Thymus (tissue), 11 donors: ENCODE measurements around the gene KPNB1. TPM values are rescaled to one million over a fixed set of nuclear protein-coding genes. Genes with fewer than 3 reads are reported as not detected.

Experiments
- DNase-seq, 9 donors: peaks; one replicate each; pipeline ENCODE4 v3.0.0-alpha.2; 2013; ENCODE audit warnings: low spot score in 9 of 9, low read depth in 6 of 9, missing footprints in 1 of 9
- H3K27ac ChIP-seq, 2 donors: one replicate each; pipeline ENCODE4 v1.5.1; 2013; ENCODE audit warnings: control low read depth in 1 of 2, low read depth in 1 of 2, low read length in 1 of 2, mild to moderate bottlenecking in 1 of 2, moderate library complexity in 1 of 2
- H3K27me3 ChIP-seq, 2 donors: one replicate each; pipeline ENCODE4 v1.5.1; 2013; ENCODE audit warnings: low read length in 1 of 2; ENCODE audit not compliant: control insufficient read depth in 2 of 2, insufficient read depth in 1 of 2
- H3K36me3 ChIP-seq, 2 donors: one replicate each; pipeline ENCODE4 v1.5.1; 2013; ENCODE audit warnings: low read length in 1 of 2, mild to moderate bottlenecking in 1 of 2, moderate library complexity in 1 of 2; ENCODE audit not compliant: control insufficient read depth in 2 of 2, insufficient read depth in 2 of 2
- H3K4me1 ChIP-seq, 2 donors: one replicate each; pipeline ENCODE4 v1.5.1; 2013; ENCODE audit warnings: low read length in 2 of 2; ENCODE audit not compliant: control insufficient read depth in 2 of 2, insufficient read depth in 2 of 2
- H3K4me3 ChIP-seq, 2 donors: one replicate each; pipeline ENCODE4 v1.5.1; 2013; ENCODE audit warnings: low read length in 2 of 2, control low read depth in 1 of 2, mild to moderate bottlenecking in 1 of 2
- H3K9me3 ChIP-seq, 2 donors: one replicate each; pipeline ENCODE4 v1.5.1; 2013; ENCODE audit warnings: low read length in 1 of 2, mild to moderate bottlenecking in 1 of 2; ENCODE audit not compliant: control insufficient read depth in 2 of 2, insufficient read depth in 1 of 2
- WGBS: extraction: QIAGEN DNeasy Blood & Tissue Kit; methylation state at CpG from one replicate; pipeline ENCODE4 v1.1.7; 2013; 5-methylcytosine and 5-hydroxymethylcytosine counted together
- polyA plus RNA-seq: library from polyadenylated mRNA; stranded (reverse); fragments of 200-250 nt; gene quantifications from one replicate; pipeline ENCODE4 v1.2.3, GENCODE V29; 2013
- total RNA-seq: library from RNA; stranded (reverse); fragments of 120-200 nt; gene quantifications from one replicate; pipeline ENCODE4 v1.2.4, GENCODE V29; 2013
- donor health status: healthy.

KPNB1 gene
- total and polyA plus RNA-seq, 2 donors, result 91.3 to 121 TPM

DNA sequence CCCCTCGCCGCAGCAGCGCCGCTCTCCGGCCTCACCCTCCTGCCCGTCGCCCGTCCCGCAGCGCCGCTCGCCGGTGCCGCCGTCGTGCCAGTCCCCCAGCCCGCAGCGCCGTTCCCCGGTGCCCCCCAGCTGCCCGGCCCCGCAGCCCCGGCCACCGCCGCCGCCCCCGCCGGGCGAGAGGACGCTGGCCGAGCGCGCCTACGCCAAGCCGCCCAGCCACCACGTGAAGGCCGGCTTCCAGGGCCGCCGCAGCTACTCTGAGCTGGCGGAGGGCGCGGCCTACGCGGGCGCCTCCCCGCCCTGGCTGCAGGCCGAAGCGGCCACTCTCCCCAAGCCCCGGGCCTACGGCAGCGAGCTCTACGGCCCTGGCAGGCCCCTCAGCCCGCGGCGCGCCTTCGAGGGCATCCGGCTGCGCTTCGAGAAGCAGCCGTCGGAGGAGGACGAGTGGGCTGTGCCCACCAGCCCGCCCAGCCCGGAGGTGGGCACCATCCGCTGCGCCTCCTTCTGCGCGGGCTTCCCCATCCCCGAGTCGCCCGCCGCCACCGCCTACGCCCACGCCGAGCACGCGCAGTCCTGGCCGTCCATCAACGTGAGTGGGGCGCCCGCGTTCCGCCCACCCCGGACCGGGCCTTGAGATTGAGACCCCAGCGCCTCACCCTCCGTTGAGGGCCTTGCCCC lies 59.3 kb downstream of the KPNB1 start:
- WGBS, result 97% methylated on average over 89 of the region's 89 CpGs
- Histone ChIP-seq H3K27ac (no peak overlapping the region), H3K4me1 (peaks cover 12 to 53% of the 10 kb centered on the region in 2 donors)

GRCh38 chr17:47709594-47709993 lies 59.9 kb downstream of the KPNB1 start:
- DNase-seq, result no peak
- H3K9me3 ChIP-seq, result peaks cover 0 to 4% of the 10 kb centered on the region in 2 donors
- peaks cover 0 to 13% of the 10 kb centered on the region in 2 donors for H3K27me3 ChIP-seq
- no peak overlapping the region for H3K27ac ChIP-seq
- H3K4me3 ChIP-seq, result no peak overlapping the region
- 99% methylated on average over 3 of the region's 3 CpGs for WGBS
- no peaks in the 10 kb centered on the region for H3K36me3 ChIP-seq
- peaks cover 12 to 47% of the 10 kb centered on the region in 2 donors for H3K4me1 ChIP-seq

More for the DNA sequence above, 59.3 kb downstream of the KPNB1 start:
- Histone ChIP-seq H3K9me3 (peaks cover 0 to under 1% of the 10 kb centered on the region in 2 donors), H3K4me3 (no peak overlapping the region), H3K27me3 (peaks cover 0 to 12% of the 10 kb centered on the region in 2 donors), H3K36me3 (no peaks in the 10 kb centered on the region)
- no peak for DNase-seq

DNA sequence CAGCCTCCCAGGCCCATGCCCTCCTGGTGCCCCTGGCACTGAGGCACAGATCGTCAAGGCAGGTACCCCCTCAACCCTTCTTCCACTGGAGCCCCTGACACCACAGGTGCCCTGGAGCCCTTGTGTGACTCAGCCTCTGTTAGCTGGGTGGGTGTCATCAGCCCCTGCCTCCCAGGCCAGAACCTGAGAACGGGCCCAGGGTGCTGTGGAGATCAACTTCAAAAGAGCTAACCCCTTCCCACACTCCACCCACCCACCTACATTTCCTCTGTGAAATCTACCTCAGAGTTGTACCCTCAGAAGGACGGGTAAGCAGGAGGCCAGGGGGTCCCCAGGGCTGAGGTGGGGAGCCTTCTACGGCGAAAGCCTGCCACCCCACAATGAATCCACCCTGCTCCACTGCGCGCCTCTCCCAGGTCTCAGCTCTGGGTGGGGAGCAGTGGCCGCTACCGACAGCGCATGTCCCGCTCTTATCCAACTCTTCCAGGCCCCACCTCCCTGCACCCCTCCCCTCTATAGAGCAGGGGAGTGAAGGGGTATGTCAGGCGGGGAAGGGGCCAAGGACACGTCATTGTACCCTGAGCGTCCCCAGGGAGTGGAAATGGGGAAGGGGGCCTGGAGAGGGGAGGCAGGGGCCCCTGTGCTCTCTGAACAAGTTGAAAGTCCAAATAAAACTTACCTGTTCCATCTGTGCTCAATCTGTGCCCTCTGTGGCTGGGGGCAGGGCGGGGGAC lies 61.8 kb downstream of the KPNB1 start:
- WGBS, result 93% methylated on average over 15 of the region's 15 CpGs

GRCh38 chr17:47712330-47713023 lies 62.8 kb downstream of the KPNB1 start:
- H3K9me3 ChIP-seq, result peaks cover 0 to 4% of the 10 kb centered on the region in 2 donors
- 67% methylated on average over 5 of the region's 5 CpGs for WGBS
- H3K36me3 ChIP-seq, result no peaks in the 10 kb centered on the region
- H3K4me1 ChIP-seq, result peaks cover 2 to 25% of the 10 kb centered on the region in 2 donors
- H3K27ac ChIP-seq, result no peak overlapping the region
- no peak for DNase-seq
- H3K27me3 ChIP-seq, result peaks cover 0 to 17% of the 10 kb centered on the region in 2 donors
- no peak overlapping the region for H3K4me3 ChIP-seq

More for the DNA sequence above, 61.8 kb downstream of the KPNB1 start:
- no peak for DNase-seq
- H3K27ac ChIP-seq, result no peak overlapping the region
- H3K9me3 ChIP-seq, result peaks cover 0 to 4% of the 10 kb centered on the region in 2 donors
- H3K27me3 ChIP-seq, result peaks cover 0 to 13% of the 10 kb centered on the region in 2 donors
- H3K4me1 ChIP-seq, result peaks cover 2 to 28% of the 10 kb centered on the region in 2 donors
- H3K4me3 ChIP-seq, result no peak overlapping the region
- H3K36me3 ChIP-seq, result no peaks in the 10 kb centered on the region

- DNase-seq, result no peak
- Histone ChIP-seq H3K36me3 (no peaks in the 10 kb centered on the region), H3K4me1 (peaks cover 2 to 39% of the 10 kb centered on the region in 2 donors), H3K27me3 (peaks cover 0 to 25% of the 10 kb centered on the region in 2 donors), H3K27ac (no peak overlapping the region), H3K4me3 (no peak overlapping the region), H3K9me3 (peaks cover 0 to 4% of the 10 kb centered on the region in 2 donors)
- WGBS, result 91% methylated on average over 15 of the region's 15 CpGs
These were observed 64.4 kb downstream of the KPNB1 start for GRCh38 chr17:47713980-47714700.

DNA sequence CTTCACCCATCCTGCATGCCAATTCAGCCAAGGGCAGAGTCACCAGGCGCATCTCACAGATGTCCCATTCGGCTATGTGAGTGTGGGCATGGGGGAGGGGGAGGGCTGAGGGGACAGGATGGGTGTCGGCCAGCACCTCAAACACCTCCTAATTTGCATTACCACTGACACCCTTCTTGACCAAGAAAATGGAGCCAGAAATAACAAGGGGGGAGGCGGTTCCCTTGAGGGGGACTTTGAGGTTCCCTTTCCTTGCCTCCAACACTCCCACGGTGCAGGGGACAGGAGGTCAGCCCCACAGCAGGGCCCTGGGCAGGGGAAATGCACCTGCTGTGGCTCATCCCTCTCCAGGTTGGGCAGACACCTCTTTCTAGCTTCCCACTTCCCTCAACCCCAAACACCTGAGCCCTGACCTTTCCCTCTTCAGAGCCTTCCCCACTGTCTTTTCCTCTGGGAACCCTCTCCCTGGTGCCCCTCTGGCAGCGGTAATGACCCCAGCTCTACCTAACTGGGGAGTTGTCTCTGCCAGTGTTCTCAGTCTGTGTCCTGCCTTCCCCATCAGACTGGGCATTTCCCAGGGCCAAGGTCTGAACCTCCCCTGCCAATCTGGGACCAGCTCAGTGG lies 65.2 kb downstream of the KPNB1 start:
- no peak for DNase-seq
- H3K4me1 ChIP-seq, result peaks cover 2 to 46% of the 10 kb centered on the region in 2 donors
- H3K36me3 ChIP-seq, result no peaks in the 10 kb centered on the region
- 83% methylated on average over 6 of the region's 6 CpGs for WGBS
- no peak overlapping the region for H3K27ac ChIP-seq
- H3K9me3 ChIP-seq, result peaks cover 0 to 4% of the 10 kb centered on the region in 2 donors
- H3K27me3 ChIP-seq, result peaks cover 0 to 33% of the 10 kb centered on the region in 2 donors
- H3K4me3 ChIP-seq, result no peak overlapping the region

DNA sequence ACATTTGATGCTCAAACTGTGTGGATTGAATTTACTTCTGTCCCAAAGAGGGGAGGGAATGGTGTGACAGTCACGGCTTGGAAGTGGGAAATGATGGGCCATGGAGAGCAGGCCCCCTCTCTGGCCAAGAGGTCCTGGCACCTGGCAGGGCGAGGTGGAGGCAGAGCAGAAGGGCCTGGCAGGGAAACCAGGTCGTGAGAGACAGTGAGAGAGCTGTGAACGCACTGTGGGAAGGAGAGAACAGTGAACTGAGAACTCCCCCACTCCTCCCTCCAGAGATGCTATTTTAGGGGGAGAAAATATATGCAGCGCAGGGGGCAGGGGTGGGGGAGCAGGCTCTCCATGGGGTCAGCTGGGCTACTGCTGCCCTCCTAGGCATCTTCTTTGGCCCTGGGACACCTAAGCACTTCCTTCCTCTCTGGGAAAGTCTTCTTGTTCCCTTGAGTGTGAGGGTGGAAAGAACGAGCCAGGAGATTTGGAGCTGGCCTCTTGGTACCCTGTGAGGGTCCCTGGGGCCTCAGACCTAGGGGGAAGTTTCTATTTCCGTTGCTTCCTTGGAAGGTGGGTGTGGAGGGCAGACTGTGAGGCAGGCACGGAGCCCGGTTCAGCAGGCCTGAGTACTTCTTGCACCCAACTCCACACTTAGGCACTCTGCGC lies 66.1 kb downstream of the KPNB1 start:
- DNase-seq, result no peak
- Histone ChIP-seq H3K27me3 (peaks cover 0 to 42% of the 10 kb centered on the region in 2 donors), H3K4me1 (peaks cover 2 to 55% of the 10 kb centered on the region in 2 donors), H3K36me3 (no peaks in the 10 kb centered on the region), H3K9me3 (peaks cover 0 to 4% of the 10 kb centered on the region in 2 donors), H3K27ac (no peak overlapping the region), H3K4me3 (no peak overlapping the region)
- 79% methylated on average over 10 of the region's 10 CpGs for WGBS

DNA sequence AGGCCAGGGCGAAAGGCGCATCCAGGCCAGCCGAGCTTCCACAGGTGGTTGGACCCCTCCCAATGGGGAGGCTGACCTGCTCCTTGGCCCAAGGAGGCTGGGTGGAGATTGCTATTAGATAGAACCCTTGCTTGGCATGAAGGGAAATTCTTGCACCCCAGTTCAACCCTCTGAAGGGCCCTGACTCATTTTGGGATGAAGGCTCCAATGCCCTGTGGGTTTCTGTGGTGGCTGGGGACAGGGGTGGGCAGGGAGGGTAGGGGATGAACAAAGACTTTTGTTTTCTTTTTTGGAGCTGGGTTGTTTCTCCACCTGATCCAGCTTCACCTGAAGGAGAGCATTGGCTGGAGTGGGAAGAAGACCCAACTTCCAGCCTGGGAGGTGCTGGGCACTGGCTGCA lies 66.7 kb downstream of the KPNB1 start:
- H3K27ac ChIP-seq, result no peak overlapping the region
- no peak overlapping the region for H3K4me3 ChIP-seq
- H3K4me1 ChIP-seq, result peaks cover 8 to 56% of the 10 kb centered on the region in 2 donors
- H3K27me3 ChIP-seq, result peaks cover 0 to 48% of the 10 kb centered on the region in 2 donors
- peaks cover 0 to 5% of the 10 kb centered on the region in 2 donors for H3K9me3 ChIP-seq
- 94% methylated on average over 3 of the region's 3 CpGs for WGBS
- H3K36me3 ChIP-seq, result no peaks in the 10 kb centered on the region
- DNase-seq, result no peak
